Skeletal muscle satellite cell (primary cell): ENCODE measurements around the gene TNFRSF13B.

Experiments
- H3K27me3 ChIP-seq: 2 replicates; pipeline ENCODE4 v1.7.0; 2013; ENCODE audit warnings: low read length; ENCODE audit not compliant: control insufficient read depth, insufficient read depth
- H3K36me3 ChIP-seq: 2 replicates; pipeline ENCODE4 v1.7.0; 2013; ENCODE audit warnings: mild to moderate bottlenecking, control low read depth, low read length; ENCODE audit not compliant: insufficient read depth
- H3K4me1 ChIP-seq: 2 replicates; pipeline ENCODE4 v1.7.0; 2013; ENCODE audit warnings: low read length; ENCODE audit not compliant: control insufficient read depth, insufficient read depth
- H3K4me2 ChIP-seq: 2 replicates; pipeline ENCODE4 v1.7.0; 2013; ENCODE audit warnings: mild to moderate bottlenecking, low read length
- H3K4me3 ChIP-seq: 2 replicates; pipeline ENCODE4 v1.7.0; 2013; ENCODE audit warnings: low read length
- H3K9ac ChIP-seq: 2 replicates; pipeline ENCODE4 v1.7.0; 2013; ENCODE audit warnings: mild to moderate bottlenecking, low read depth, low read length, moderate library complexity
- H3K9me3 ChIP-seq: replicated peaks from 2 replicates; pipeline ENCODE4 v1.7.0; 2013; ENCODE audit warnings: mild to moderate bottlenecking, control low read depth, low read length

The TNFRSF13B gene

GRCh38 chr17:16938031-16938430 lies 33.9 kb downstream of the TNFRSF13B start:
- H3K9me3 ChIP-seq: no peaks in the 10 kb centered on the region

GRCh38 chr17:16937431-16937830 lies 34.5 kb downstream of the TNFRSF13B start:
- Histone ChIP-seq H3K4me1 (no peaks in the 10 kb centered on the region), H3K9ac (no peak overlapping the region), H3K27me3 (peaks cover 46% of the 10 kb centered on the region), H3K4me2 (no peak overlapping the region), H3K9me3 (no peaks in the 10 kb centered on the region), H3K4me3 (no peak overlapping the region), H3K36me3 (no peaks in the 10 kb centered on the region)

More at GRCh38 chr17:16938031-16938430, 33.9 kb downstream of the TNFRSF13B start:
- H3K4me1 ChIP-seq: no peaks in the 10 kb centered on the region
- H3K9ac ChIP-seq: no peak overlapping the region
- no peaks in the 10 kb centered on the region for H3K36me3 ChIP-seq
- H3K4me2 ChIP-seq: no peak overlapping the region
- H3K27me3 ChIP-seq: peaks cover 40% of the 10 kb centered on the region
- no peak overlapping the region for H3K4me3 ChIP-seq

GRCh38 chr17:16936536-16937310 lies 35.2 kb downstream of the TNFRSF13B start:
- H3K9ac ChIP-seq: no peak overlapping the region
- no peaks in the 10 kb centered on the region for H3K36me3 ChIP-seq
- no peak overlapping the region for H3K4me3 ChIP-seq
- H3K9me3 ChIP-seq: no peaks in the 10 kb centered on the region
- H3K4me2 ChIP-seq: no peak overlapping the region
- peaks cover 53% of the 10 kb centered on the region for H3K27me3 ChIP-seq
- no peaks in the 10 kb centered on the region for H3K4me1 ChIP-seq

GRCh38 chr17:16935786-16936185 lies 36.1 kb downstream of the TNFRSF13B start:
- Histone ChIP-seq H3K4me1 (no peaks in the 10 kb centered on the region), H3K4me3 (no peak overlapping the region), H3K36me3 (no peaks in the 10 kb centered on the region), H3K9ac (no peak overlapping the region), H3K4me2 (no peak overlapping the region), H3K9me3 (no peaks in the 10 kb centered on the region), H3K27me3 (peaks cover 53% of the 10 kb centered on the region)

GRCh38 chr17:16935241-16935663 lies 36.7 kb downstream of the TNFRSF13B start:
- no peaks in the 10 kb centered on the region for H3K4me1 ChIP-seq
- H3K4me2 ChIP-seq: no peak overlapping the region
- H3K27me3 ChIP-seq: peaks cover 48% of the 10 kb centered on the region
- H3K36me3 ChIP-seq: no peaks in the 10 kb centered on the region
- no peaks in the 10 kb centered on the region for H3K9me3 ChIP-seq
- no peak overlapping the region for H3K9ac ChIP-seq
- no peak overlapping the region for H3K4me3 ChIP-seq

GRCh38 chr17:16934836-16935235 lies 37.1 kb downstream of the TNFRSF13B start:
- Histone ChIP-seq H3K36me3 (no peaks in the 10 kb centered on the region), H3K27me3 (peaks cover 46% of the 10 kb centered on the region), H3K9ac (no peak overlapping the region), H3K4me2 (no peak overlapping the region), H3K9me3 (no peaks in the 10 kb centered on the region), H3K4me1 (no peaks in the 10 kb centered on the region), H3K4me3 (no peak overlapping the region)

GRCh38 chr17:16934133-16934795 lies 37.7 kb downstream of the TNFRSF13B start:
- peaks cover 48% of the 10 kb centered on the region for H3K27me3 ChIP-seq
- no peak overlapping the region for H3K9ac ChIP-seq
- H3K4me3 ChIP-seq: no peak overlapping the region
- no peaks in the 10 kb centered on the region for H3K36me3 ChIP-seq
- H3K9me3 ChIP-seq: no peaks in the 10 kb centered on the region
- H3K4me1 ChIP-seq: no peaks in the 10 kb centered on the region
- no peak overlapping the region for H3K4me2 ChIP-seq

GRCh38 chr17:16933317-16934132 lies 38.4 kb downstream of the TNFRSF13B start:
- Histone ChIP-seq H3K4me1 (no peaks in the 10 kb centered on the region), H3K9ac (no peak overlapping the region), H3K36me3 (no peaks in the 10 kb centered on the region), H3K4me3 (no peak overlapping the region), H3K27me3 (peaks cover 47% of the 10 kb centered on the region), H3K4me2 (no peak overlapping the region), H3K9me3 (no peaks in the 10 kb centered on the region)

GRCh38 chr17:16932611-16933010 lies 39.3 kb downstream of the TNFRSF13B start:
- H3K36me3 ChIP-seq: no peaks in the 10 kb centered on the region
- no peaks in the 10 kb centered on the region for H3K9me3 ChIP-seq
- peaks cover 44% of the 10 kb centered on the region for H3K27me3 ChIP-seq
- H3K4me3 ChIP-seq: no peak overlapping the region
- no peak overlapping the region for H3K4me2 ChIP-seq
- no peaks in the 10 kb centered on the region for H3K4me1 ChIP-seq
- no peak overlapping the region for H3K9ac ChIP-seq

GRCh38 chr17:16932156-16932555 lies 39.8 kb downstream of the TNFRSF13B start:
- H3K4me1 ChIP-seq: no peaks in the 10 kb centered on the region
- no peak overlapping the region for H3K4me2 ChIP-seq
- H3K9me3 ChIP-seq: no peaks in the 10 kb centered on the region
- no peak overlapping the region for H3K9ac ChIP-seq
- H3K27me3 ChIP-seq: peaks cover 44% of the 10 kb centered on the region
- no peak overlapping the region for H3K4me3 ChIP-seq
- no peaks in the 10 kb centered on the region for H3K36me3 ChIP-seq

- Histone ChIP-seq H3K4me3 (no peak overlapping the region), H3K36me3 (no peaks in the 10 kb centered on the region), H3K4me1 (no peaks in the 10 kb centered on the region), H3K9ac (no peak overlapping the region), H3K9me3 (no peaks in the 10 kb centered on the region), H3K27me3 (peaks cover 47% of the 10 kb centered on the region), H3K4me2 (no peak overlapping the region)
These were observed 40.4 kb downstream of the TNFRSF13B start for GRCh38 chr17:16931318-16932060.
